ENCODE results near the gene RNF25.

RNF25 gene

DNA sequence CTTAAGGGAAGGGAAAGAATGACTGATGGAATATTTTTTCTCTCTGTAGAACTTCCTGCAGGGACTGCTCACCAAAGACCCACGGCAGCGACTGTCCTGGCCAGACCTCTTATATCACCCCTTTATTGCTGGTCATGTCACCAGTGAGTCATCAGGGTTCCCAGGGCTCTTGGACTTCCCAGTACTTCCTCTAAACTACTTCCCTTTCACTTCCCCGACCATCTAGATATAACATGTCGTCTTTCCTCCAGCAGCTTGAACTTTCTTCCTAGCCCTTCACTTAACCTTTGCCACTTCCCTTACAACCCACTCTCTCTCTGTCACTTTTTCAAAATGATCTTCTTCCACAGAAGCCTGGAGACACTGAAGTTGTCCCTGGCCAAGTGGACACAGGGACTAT lies 7.3 kb upstream of the RNF25 start:
- no peak for DNase-seq

DNA sequence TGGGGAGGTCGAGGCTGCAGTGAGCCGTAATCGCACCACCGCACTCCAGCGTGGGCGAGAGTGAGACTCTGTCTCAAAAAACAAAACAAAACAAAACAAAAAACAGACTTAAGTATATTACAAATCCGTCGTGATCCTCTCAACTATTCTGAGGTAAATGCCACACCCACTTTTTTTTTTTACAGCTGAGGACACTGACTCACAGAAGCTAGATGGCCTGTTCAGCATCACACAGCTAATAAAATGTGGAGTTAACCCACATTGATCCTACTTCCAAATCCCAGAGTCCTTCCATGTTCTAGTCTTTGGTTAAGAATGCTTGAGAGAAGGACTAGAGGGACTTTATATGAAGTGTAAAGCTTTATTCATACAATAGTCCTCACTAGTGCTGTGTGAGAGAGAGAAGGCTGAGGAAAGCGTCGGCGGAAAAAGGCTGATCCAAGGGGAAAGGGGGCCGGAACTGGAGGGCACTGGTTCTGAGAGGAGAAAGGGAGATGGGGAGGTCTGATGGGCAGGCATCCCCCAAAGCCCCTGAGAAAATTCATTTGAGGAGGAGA lies 627 bp downstream of the RNF25 start:
- DNase-seq = no peak

DNA sequence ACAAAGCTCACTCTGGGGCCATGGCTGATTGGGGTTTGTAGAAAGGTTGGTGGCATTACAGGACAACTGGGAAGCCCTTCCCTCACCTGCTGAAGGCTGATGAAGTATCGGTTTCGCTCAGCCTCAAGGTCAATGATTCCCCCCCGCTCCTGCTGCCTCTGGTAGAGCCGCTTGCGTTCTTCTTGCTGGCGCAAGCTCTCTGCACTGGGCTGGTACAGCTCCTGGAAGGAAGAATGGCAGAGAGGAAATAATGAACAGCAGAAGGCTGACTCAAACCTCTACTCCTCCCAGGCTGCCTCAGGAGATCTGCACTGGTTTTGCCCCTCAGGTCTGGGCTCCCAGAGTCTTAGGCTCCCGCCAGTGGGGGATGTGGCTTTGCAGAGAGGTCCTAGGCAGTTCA lies 7.1 kb downstream of the RNF25 start:
- DNase-seq = no peak

DNA sequence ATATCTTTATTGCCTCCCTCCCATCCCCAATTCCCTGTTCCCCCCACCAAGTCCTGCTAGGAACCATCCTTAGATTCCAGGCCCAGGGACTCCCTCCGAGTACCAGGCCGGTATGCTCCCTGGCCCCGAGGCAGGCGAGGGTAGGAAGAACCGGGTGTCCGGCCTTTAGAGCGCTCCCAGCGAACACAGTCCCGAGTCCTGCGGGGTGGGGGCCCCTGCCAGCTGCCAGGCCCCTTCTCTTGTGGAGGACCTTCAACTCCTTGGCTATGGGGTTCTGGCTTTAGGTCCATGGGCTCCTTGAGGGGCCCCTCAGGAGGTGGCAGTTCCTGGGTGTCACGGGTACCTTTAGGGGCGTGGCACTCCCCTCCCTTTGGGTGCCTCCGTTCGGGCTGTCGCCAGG lies 7.9 kb downstream of the RNF25 start:
- no peak for DNase-seq

GRCh38 chr2:218662827-218663226 lies 9.0 kb downstream of the RNF25 start:
- no peak for DNase-seq

- no peak for DNase-seq
These were observed 9.4 kb downstream of the RNF25 start for GRCh38 chr2:218662377-218662776.

DNA sequence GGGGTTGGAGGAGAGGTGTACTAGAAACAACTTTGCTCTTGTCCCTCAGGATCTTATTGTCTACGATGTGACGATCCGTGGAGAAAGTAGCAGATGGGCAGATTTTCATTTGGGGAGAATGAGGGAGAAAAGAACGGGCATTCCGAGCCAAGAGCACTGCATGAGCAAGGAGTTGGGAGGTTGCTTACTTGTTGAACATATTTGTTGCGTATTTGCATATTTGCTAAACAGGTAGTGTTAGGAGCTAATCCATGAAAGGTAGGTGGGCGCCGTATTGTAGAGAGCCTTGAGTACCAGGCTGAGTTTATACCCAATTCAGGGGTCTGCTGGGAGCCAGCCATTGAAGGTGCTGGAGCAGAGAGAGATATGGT lies 11.8 kb downstream of the RNF25 start:
- DNase-seq = no peak

GRCh38 chr2:218659258-218659987 lies 12.4 kb downstream of the RNF25 start, which contains the start of the genes BCS1L and ZNF142:
Gene BCS1L, plus strand, starts transcription at chr2:218659683. Its CDS starts 1,305 bp downstream, at chr2:218660988.
Gene ZNF142, minus strand, starts transcription at chr2:218659623. Its CDS starts 3,194 bp downstream, at chr2:218656429.
- DNase-seq = peak; percentile 86

DNA sequence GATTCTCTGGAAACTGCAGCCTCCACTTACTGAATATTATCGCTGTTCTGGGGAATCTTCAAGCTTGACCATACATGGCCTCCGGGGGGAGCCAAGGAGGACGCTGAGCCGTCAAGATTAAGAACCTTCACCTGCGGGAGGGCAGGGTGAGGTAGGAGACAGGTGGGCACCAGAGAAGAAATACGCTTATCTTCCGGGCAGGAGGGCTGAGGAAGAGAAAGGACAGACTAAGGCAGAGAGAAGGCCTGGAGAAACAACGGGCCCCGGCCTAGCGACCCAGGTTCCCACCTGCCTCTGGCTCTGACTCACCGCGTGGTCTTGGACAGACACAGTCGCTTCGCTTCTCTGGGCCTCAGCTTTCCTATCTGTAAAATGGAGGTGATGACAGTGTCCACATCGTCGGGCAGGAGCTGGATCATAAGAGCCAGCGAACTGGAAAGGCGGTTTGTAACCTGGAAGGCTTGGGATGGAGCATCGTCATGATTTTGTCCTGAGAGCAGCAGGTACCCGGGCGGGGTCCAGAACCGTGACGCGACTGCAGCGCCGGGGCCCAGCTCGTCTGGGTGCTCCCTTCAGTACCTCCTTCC lies 13.0 kb downstream of the RNF25 start:
- DNase-seq = peak; percentile 35

- no peak for DNase-seq
These were observed 16.1 kb downstream of the RNF25 start for GRCh38 chr2:218655751-218656150.

DNA sequence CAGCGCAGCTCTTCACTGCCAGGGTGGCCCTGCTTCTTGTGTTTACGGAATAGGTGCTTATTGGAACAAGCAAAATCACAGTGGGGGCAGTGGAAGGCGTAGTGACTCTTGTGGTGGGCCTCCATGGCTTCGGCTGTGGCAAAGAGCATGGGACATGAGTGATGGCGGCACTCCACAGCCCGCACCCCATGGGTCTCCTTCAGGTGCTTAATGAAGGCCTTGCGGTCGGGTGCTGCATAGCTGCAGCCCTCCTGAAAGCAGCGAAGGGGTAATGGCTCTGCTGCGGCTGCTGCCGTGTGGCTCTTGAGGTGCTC lies 23.1 kb downstream of the RNF25 start:
- no peak for DNase-seq

- peak; percentile 47 for DNase-seq
These were observed 23.6 kb downstream of the RNF25 start for GRCh38 chr2:218648088-218648786.

DNA sequence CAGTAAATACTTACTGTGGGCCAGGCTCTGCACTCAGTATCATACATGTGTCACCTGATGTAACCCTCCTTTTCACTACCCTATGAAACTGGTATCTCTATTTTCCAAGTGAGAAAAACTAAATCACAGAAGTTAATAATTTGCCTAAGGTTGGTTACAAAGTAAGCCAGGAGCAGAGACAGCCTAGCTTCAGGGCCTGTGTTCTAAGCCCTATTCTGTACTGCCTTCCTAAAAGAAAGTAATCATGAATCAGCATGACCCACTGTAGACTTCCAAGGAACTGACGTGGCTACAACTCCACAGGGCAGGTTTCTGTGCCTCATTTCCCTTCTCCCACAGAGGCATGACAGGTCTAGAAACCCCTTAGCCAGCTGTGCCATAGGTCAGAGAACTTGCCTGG lies 26.7 kb downstream of the RNF25 start:
- peak; percentile 6 for DNase-seq

- DNase-seq = no peak
These were observed 27.1 kb downstream of the RNF25 start for GRCh38 chr2:218644721-218645120.

DNA sequence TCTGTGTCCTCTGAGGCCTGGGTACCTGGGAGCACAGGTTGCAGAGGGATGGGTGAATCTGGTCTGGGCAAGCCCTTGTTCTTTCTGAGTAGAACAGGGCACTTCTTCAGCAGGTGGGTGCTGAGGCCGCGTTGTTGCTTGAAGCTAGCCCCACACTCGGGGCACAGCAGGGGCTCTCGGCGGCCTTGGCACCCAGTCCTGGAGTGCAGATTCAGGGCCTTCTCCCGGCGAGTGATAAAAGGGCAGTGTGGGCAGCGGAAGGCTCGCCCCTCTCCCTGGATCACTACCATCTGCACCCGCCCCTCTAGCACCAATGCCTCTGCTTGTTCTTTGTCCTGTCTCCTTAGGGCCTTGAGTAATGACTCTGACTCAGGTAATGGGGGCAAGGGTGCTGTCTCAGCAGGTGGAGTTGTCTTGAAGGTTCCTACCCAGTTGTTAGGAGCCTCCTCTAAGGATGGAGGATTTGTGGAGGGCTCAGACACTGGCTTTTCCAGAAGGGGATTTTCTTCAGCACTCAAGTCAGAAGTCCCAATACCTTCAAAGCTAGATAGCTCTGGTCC lies 28.0 kb downstream of the RNF25 start:
- DNase-seq = no peak

DNA sequence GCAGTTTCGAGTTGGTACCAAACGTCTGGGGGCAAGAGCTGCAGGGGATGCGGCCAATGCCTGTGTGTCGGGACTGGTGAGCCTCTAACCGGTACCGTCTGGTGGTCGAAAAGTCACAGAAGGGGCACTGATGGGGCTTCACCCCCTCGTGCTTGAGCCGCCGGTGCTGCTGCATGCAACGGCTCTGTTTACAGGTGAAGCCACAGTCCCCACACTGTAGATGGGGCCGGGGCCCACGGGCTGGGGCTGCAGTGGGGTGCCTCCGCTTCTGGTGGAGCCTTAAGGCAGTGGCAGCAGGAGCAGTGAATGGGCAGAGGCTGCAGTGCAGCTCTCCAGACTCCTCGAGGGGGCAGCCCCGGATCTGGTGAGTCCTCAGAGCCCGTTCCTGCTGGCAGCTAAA lies 29.0 kb downstream of the RNF25 start:
- no peak for DNase-seq

- no peak for DNase-seq
These were observed 29.6 kb downstream of the RNF25 start for GRCh38 chr2:218642121-218642656.

GRCh38 chr2:218638372-218638771 lies 33.4 kb downstream of the RNF25 start:
- DNase-seq = no peak

DNA sequence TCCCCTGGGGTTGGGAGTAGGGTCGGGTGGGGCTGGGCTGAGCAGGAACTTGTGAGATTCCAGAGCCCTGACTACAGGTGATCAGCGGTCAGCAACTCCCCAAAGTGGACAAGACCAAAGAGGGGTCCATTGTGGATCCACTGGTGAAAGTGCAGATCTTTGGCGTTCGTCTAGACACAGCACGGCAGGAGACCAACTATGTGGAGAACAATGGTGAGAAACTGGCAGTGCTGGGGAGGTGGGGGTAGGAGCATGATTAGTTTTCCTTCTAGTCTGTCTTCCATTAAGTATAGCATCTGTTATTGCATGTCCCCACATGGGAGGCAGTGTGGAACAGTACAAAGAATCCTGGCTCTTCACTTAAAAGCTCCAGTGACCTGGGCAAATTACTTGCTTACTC lies 36.1 kb downstream of the RNF25 start:
- no peak for DNase-seq

- DNase-seq = peak; percentile 48
These were observed 40.0 kb downstream of the RNF25 start for GRCh38 chr2:218631837-218632236.

- DNase-seq = no peak
These were observed 43.9 kb downstream of the RNF25 start for GRCh38 chr2:218627939-218628338.

- DNase-seq = no peak
These were observed 45.4 kb downstream of the RNF25 start for GRCh38 chr2:218626369-218626768.

- no peak for DNase-seq
These were observed 48.5 kb downstream of the RNF25 start for GRCh38 chr2:218623366-218623705.
